HepG2 (cell line): ENCODE data around the gene C9. TPM values are rescaled to one million over a fixed set of nuclear protein-coding genes. Genes with fewer than 3 reads are reported as not detected.

Experiments used
- ADNP ChIP-seq: sonication (generic); formaldehyde crosslinking; IDR thresholded peaks from 2 replicates; pipeline ENCODE4 v1.4.0; 2020; ENCODE audit warnings: missing genetic modification reagents
- FOXK1 ChIP-seq: sonication (generic); formaldehyde crosslinking; IDR thresholded peaks from 2 replicates; pipeline ENCODE4 v1.4.0; 2020; ENCODE audit warnings: low read depth, missing genetic modification reagents, borderline replicate concordance
- GZF1 ChIP-seq: sonication (generic); formaldehyde crosslinking; IDR thresholded peaks from 2 replicates; pipeline ENCODE4 v1.5.1; 2020; ENCODE audit warnings: mild to moderate bottlenecking, missing genetic modification reagents
- HNF4G ChIP-seq, 2 experiments: sonication (generic) in 1 of 2; formaldehyde crosslinking in 1 of 2; IDR thresholded peaks; 2 replicates each; pipeline versions ENCODE4 v1.4.0 to v1.6.1; 2011 to 2020; ENCODE audit warnings: borderline replicate concordance in 2 of 2, low read depth in 2 of 2, mild to moderate bottlenecking in 2 of 2, low read length in 1 of 2, missing genetic modification reagents in 1 of 2, moderate library complexity in 1 of 2
- IKZF1 ChIP-seq: fragments of 450-650 bp; IDR thresholded peaks from 2 replicates; pipeline ENCODE4 v1.7.1; 2016
- JARID2 ChIP-seq: sonication (generic); formaldehyde crosslinking; IDR thresholded peaks from 2 replicates; pipeline ENCODE4 v1.8.1; 2023; ENCODE audit warnings: missing genetic modification reagents, inconsistent platforms; ENCODE audit not compliant: insufficient replicate concordance
- JDP2 ChIP-seq: sonication (generic); formaldehyde crosslinking; IDR thresholded peaks from 2 replicates; pipeline ENCODE4 v1.8.1; 2022; ENCODE audit warnings: missing genetic modification reagents, borderline replicate concordance
- MED13 ChIP-seq: sonication (generic); formaldehyde crosslinking; IDR thresholded peaks from 2 replicates; pipeline ENCODE4 v1.5.0; 2020; ENCODE audit warnings: missing genetic modification reagents
- MIER3 ChIP-seq: IDR thresholded peaks from 2 replicates; pipeline ENCODE4 v1.6.1; 2016; ENCODE audit warnings: missing compliant biosample characterization, borderline replicate concordance
- NFE2 ChIP-seq: sonication (generic); formaldehyde crosslinking; IDR thresholded peaks from 2 replicates; pipeline ENCODE4 v1.4.0; 2020; ENCODE audit warnings: missing genetic modification reagents
- SNAPC2 ChIP-seq: sonication (generic); formaldehyde crosslinking; IDR thresholded peaks from 2 replicates; pipeline ENCODE4 v1.8.1; 2022; ENCODE audit warnings: mild to moderate bottlenecking, missing genetic modification reagents
- THYN1 ChIP-seq: sonication (generic); formaldehyde crosslinking; IDR thresholded peaks from 2 replicates; pipeline ENCODE4 v1.8.1; 2023; ENCODE audit warnings: low read depth, mild to moderate bottlenecking, moderate library complexity, missing genetic modification reagents, borderline replicate concordance
- ZBTB7A ChIP-seq: sonication (generic); formaldehyde crosslinking; IDR thresholded peaks from 2 replicates; pipeline ENCODE4 v1.8.0; 2022; ENCODE audit warnings: mild to moderate bottlenecking, missing genetic modification reagents
- ZNF326 ChIP-seq: sonication (generic); formaldehyde crosslinking; IDR thresholded peaks from 2 replicates; pipeline ENCODE4 v1.4.0; 2020; ENCODE audit warnings: missing genetic modification reagents, borderline replicate concordance
- ZNF460 ChIP-seq: sonication (generic); formaldehyde crosslinking; IDR thresholded peaks from 2 replicates; pipeline ENCODE4 v1.5.1; 2020; ENCODE audit warnings: missing genetic modification reagents, mild to moderate bottlenecking, borderline replicate concordance
- ZNF564 ChIP-seq: sonication (generic); formaldehyde crosslinking; IDR thresholded peaks from 2 replicates; pipeline ENCODE4 v1.8.1; 2023; ENCODE audit warnings: mild to moderate bottlenecking, missing genetic modification reagents
- ZNF567 ChIP-seq: sonication (generic); formaldehyde crosslinking; IDR thresholded peaks from 2 replicates; pipeline ENCODE4 v1.8.1; 2023; ENCODE audit warnings: mild to moderate bottlenecking, missing genetic modification reagents, borderline replicate concordance
- ZNF766 ChIP-seq: sonication (generic); formaldehyde crosslinking; IDR thresholded peaks from 2 replicates; pipeline ENCODE4 v1.5.0; 2020; ENCODE audit warnings: missing genetic modification reagents, borderline replicate concordance
- polyA plus RNA-seq, 8 experiments: library from polyadenylated mRNA; depleted of rRNA in 3 of 8; stranded (reverse) in 7 of 8; unstranded in 1 of 8; fragments of >200 nt; fragmentation: Illumina TruSeq in 4 of 8; extraction: Trizol in 4 of 8; gene quantifications; 2 replicates each; pipeline versions ENCODE4 v1.2.1 to v1.2.3, GENCODE V29; 2011 to 2016; ENCODE audit warnings: low read depth in 4 of 8, missing spikeins in 1 of 8, mixed read lengths in 1 of 8; ENCODE audit not compliant: insufficient read depth in 1 of 8
- total RNA-seq, 5 experiments: library from RNA; depleted of rRNA; stranded (reverse); fragments of >200 nt; fragmentation: Illumina TruSeq; extraction: Trizol; gene quantifications; 2 replicates each; pipeline ENCODE4 v1.2.3, GENCODE V29; 2016; ENCODE audit warnings: low read depth in 1 of 5
- TF ChIP-seq, protein P1 (sequence below): sonication (generic); formaldehyde crosslinking; IDR thresholded peaks from 2 replicates; pipeline ENCODE4 v1.9.0; 2022; ENCODE audit warnings: missing genetic modification reagents, mild to moderate bottlenecking, borderline replicate concordance
- TF ChIP-seq, protein P2 (sequence below): sonication (generic); formaldehyde crosslinking; IDR thresholded peaks from 2 replicates; pipeline ENCODE4 v1.5.0; 2020; ENCODE audit warnings: mild to moderate bottlenecking, missing genetic modification reagents
- TF ChIP-seq, protein P3 (sequence below): sonication (generic); formaldehyde crosslinking; IDR thresholded peaks from 2 replicates; pipeline ENCODE4 v1.5.0; 2020; ENCODE audit warnings: missing genetic modification reagents
- TF ChIP-seq, protein P4 (sequence below): sonication (generic); formaldehyde crosslinking; IDR thresholded peaks from 2 replicates; pipeline ENCODE4 v1.4.0; 2020; ENCODE audit warnings: missing genetic modification reagents

The C9 gene
- total and polyA plus RNA-seq, 2 of the 13 experiments (the other 11 are each of a cell fraction or from before 2014, with no cell fraction given): not detected

DNA sequence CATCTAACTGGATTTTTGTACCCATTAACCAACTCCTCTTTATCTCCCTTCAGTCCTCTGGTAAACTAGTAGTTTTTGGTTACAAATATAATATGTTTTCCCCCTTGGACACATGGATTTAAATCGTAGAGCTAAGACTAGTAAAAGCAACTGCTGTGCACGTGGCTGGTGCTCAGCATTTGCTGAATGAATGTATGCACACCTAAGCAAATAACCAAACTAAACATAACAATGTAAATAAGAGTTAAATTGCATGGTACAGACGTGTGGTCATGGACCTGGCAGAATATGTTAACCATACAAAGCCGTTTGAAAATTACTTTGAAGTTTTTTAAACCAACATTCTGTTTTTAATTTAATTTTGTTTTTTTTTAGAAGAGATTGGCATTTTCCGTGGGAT, 79.7 kb downstream of the C9 start (continued):
- TF ChIP-seq, protein P1, sequence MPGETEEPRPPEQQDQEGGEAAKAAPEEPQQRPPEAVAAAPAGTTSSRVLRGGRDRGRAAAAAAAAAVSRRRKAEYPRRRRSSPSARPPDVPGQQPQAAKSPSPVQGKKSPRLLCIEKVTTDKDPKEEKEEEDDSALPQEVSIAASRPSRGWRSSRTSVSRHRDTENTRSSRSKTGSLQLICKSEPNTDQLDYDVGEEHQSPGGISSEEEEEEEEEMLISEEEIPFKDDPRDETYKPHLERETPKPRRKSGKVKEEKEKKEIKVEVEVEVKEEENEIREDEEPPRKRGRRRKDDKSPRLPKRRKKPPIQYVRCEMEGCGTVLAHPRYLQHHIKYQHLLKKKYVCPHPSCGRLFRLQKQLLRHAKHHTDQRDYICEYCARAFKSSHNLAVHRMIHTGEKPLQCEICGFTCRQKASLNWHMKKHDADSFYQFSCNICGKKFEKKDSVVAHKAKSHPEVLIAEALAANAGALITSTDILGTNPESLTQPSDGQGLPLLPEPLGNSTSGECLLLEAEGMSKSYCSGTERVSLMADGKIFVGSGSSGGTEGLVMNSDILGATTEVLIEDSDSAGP (CRISPR knock-in tag): no peak
- TF ChIP-seq HNF4G (IDR thresholded peaks at IDR 0.05; ENCODE audit: borderline replicate concordance, low read depth, low read length): no peak
- TF ChIP-seq HNF4G (CRISPR knock-in tag; IDR thresholded peaks at IDR 0.05; ENCODE audit: borderline replicate concordance, low read depth): no peak
- no peak for TF ChIP-seq IKZF1
- no peak for TF ChIP-seq ZNF326 (CRISPR knock-in tag)
- TF ChIP-seq NFE2 (CRISPR knock-in tag): no peak
- no peak for TF ChIP-seq ZNF460 (CRISPR knock-in tag)
- TF ChIP-seq GZF1 (CRISPR knock-in tag): no peak
- TF ChIP-seq MIER3 (CRISPR knock-in tag): no peak
- no peak for TF ChIP-seq ZNF766 (CRISPR knock-in tag)
- TF ChIP-seq, protein P2, sequence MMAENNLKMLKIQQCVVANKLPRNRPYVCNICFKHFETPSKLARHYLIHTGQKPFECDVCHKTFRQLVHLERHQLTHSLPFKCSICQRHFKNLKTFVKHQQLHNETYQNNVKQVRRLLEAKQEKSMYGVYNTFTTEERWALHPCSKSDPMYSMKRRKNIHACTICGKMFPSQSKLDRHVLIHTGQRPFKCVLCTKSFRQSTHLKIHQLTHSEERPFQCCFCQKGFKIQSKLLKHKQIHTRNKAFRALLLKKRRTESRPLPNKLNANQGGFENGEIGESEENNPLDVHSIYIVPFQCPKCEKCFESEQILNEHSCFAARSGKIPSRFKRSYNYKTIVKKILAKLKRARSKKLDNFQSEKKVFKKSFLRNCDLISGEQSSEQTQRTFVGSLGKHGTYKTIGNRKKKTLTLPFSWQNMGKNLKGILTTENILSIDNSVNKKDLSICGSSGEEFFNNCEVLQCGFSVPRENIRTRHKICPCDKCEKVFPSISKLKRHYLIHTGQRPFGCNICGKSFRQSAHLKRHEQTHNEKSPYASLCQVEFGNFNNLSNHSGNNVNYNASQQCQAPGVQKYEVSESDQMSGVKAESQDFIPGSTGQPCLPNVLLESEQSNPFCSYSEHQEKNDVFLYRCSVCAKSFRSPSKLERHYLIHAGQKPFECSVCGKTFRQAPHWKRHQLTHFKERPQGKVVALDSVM: no peak
- TF ChIP-seq, protein P3, sequence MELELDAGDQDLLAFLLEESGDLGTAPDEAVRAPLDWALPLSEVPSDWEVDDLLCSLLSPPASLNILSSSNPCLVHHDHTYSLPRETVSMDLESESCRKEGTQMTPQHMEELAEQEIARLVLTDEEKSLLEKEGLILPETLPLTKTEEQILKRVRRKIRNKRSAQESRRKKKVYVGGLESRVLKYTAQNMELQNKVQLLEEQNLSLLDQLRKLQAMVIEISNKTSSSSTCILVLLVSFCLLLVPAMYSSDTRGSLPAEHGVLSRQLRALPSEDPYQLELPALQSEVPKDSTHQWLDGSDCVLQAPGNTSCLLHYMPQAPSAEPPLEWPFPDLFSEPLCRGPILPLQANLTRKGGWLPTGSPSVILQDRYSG (CRISPR knock-in tag): no peak
- peak; percentile 47; the same call in 1 of the 2 replicates for TF ChIP-seq FOXK1
- no peak for TF ChIP-seq SNAPC2
- no peak for TF ChIP-seq JARID2 (CRISPR knock-in tag)
- no peak for TF ChIP-seq JDP2 (CRISPR knock-in tag)
- no peak for TF ChIP-seq ZBTB7A (CRISPR knock-in tag)
- no peak for TF ChIP-seq ZNF567
- no peak for TF ChIP-seq ADNP (CRISPR knock-in tag)
- TF ChIP-seq MED13 (CRISPR knock-in tag): no peak
- TF ChIP-seq, protein P4, sequence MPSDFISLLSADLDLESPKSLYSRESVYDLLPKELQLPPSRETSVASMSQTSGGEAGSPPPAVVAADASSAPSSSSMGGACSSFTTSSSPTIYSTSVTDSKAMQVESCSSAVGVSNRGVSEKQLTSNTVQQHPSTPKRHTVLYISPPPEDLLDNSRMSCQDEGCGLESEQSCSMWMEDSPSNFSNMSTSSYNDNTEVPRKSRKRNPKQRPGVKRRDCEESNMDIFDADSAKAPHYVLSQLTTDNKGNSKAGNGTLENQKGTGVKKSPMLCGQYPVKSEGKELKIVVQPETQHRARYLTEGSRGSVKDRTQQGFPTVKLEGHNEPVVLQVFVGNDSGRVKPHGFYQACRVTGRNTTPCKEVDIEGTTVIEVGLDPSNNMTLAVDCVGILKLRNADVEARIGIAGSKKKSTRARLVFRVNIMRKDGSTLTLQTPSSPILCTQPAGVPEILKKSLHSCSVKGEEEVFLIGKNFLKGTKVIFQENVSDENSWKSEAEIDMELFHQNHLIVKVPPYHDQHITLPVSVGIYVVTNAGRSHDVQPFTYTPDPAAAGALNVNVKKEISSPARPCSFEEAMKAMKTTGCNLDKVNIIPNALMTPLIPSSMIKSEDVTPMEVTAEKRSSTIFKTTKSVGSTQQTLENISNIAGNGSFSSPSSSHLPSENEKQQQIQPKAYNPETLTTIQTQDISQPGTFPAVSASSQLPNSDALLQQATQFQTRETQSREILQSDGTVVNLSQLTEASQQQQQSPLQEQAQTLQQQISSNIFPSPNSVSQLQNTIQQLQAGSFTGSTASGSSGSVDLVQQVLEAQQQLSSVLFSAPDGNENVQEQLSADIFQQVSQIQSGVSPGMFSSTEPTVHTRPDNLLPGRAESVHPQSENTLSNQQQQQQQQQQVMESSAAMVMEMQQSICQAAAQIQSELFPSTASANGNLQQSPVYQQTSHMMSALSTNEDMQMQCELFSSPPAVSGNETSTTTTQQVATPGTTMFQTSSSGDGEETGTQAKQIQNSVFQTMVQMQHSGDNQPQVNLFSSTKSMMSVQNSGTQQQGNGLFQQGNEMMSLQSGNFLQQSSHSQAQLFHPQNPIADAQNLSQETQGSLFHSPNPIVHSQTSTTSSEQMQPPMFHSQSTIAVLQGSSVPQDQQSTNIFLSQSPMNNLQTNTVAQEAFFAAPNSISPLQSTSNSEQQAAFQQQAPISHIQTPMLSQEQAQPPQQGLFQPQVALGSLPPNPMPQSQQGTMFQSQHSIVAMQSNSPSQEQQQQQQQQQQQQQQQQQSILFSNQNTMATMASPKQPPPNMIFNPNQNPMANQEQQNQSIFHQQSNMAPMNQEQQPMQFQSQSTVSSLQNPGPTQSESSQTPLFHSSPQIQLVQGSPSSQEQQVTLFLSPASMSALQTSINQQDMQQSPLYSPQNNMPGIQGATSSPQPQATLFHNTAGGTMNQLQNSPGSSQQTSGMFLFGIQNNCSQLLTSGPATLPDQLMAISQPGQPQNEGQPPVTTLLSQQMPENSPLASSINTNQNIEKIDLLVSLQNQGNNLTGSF: no peak
- no peak for TF ChIP-seq ZNF564 (CRISPR knock-in tag)
- no peak for TF ChIP-seq THYN1 (CRISPR knock-in tag)
